Testis (tissue), 2 donors: ENCODE results near the gene UBAC2.

ENCODE experiments used
- CTCF ChIP-seq, 3 experiments: fragments of 450-650 bp in 2 of 3; fragments of 200-600 bp in 1 of 3; sonication (generic) in 1 of 3; IDR thresholded peaks; one replicate each; pipeline ENCODE4 v1.5.1; 2016 to 2019; ENCODE audit warnings: antibody characterized with exemption in 3 of 3, mild to moderate bottlenecking in 2 of 3, moderate library complexity in 1 of 3
- POLR2A ChIP-seq: fragments of 450-650 bp; IDR thresholded peaks from one replicate; pipeline ENCODE4 v1.6.1; 2017; ENCODE audit warnings: antibody characterized with exemption, mild to moderate bottlenecking, moderate library complexity

GRCh38 chr13:99200432-99201167, at the start of gene UBAC2:
- peak in 1 of 3 experiments; percentile 31 for TF ChIP-seq CTCF (IDR thresholded peaks at IDR 0.05)
- TF ChIP-seq POLR2A: peak; percentile 96
